Testis (tissue), 3 donors: ENCODE measurements around the gene AGPAT2. TPM values are rescaled to one million over a fixed set of nuclear protein-coding genes. Genes with fewer than 3 reads are reported as not detected.

Source experiments
- DNase-seq: peaks from one replicate; pipeline ENCODE4 v3.0.0-alpha.2; 2019
- H3K27ac ChIP-seq, 2 donors: fragments of 200-600 bp; sonication (generic); one replicate each; pipeline ENCODE4 v1.5.1; 2019
- H3K27me3 ChIP-seq: fragments of 200-600 bp; sonication (generic); one replicate; pipeline ENCODE4 v1.5.1; 2019
- H3K36me3 ChIP-seq: fragments of 200-600 bp; sonication (generic); one replicate; pipeline ENCODE4 v1.5.1; 2017; ENCODE audit warnings: low read depth; ENCODE audit errors: missing control alignments
- H3K4me1 ChIP-seq: fragments of 200-600 bp; sonication (generic); one replicate; pipeline ENCODE4 v1.5.1; 2019
- H3K4me3 ChIP-seq, 2 donors: fragments of 200-600 bp; sonication (generic); one replicate each; pipeline ENCODE4 v1.5.1; 2017 to 2019
- H3K9me3 ChIP-seq: fragments of 200-600 bp; sonication (generic); one replicate; pipeline ENCODE4 v1.5.1; 2017
- CTCF ChIP-seq, 3 experiments: fragments of 450-650 bp in 2 of 3; fragments of 200-600 bp in 1 of 3; sonication (generic) in 1 of 3; IDR thresholded peaks; one replicate each; pipeline ENCODE4 v1.5.1; 2016 to 2019; ENCODE audit warnings: antibody characterized with exemption in 3 of 3, mild to moderate bottlenecking in 2 of 3, moderate library complexity in 1 of 3
- POLR2A ChIP-seq: fragments of 450-650 bp; IDR thresholded peaks from one replicate; pipeline ENCODE4 v1.6.1; 2017; ENCODE audit warnings: antibody characterized with exemption, mild to moderate bottlenecking, moderate library complexity
- WGBS, 2 donors: methylation state at CpG; one replicate each; pipeline ENCODE4 v1.1.5; 2018; 5-methylcytosine and 5-hydroxymethylcytosine counted together
- intact Hi-C: fragments of 100-400 bp; cut with DNase I; formaldehyde crosslinking; loops from one replicate; pipeline ENCODE4 v1.15.1; 2023; ENCODE audit warnings: low total_unique reads
- polyA plus RNA-seq: library from polyadenylated mRNA; stranded (reverse); fragments of 350-450 nt; fragmentation: Illumina TruSeq; extraction: RNeasy Lipid Tissue Mini Kit (QIAGEN cat#74804); gene quantifications from one replicate; pipeline ENCODE4 v1.2.3, GENCODE V29; 2014; ENCODE audit warnings: low read depth, low replicate concordance; ENCODE audit not compliant: insufficient read depth
- total RNA-seq, 2 donors: library from RNA; depleted of rRNA; stranded (reverse); fragments of >200 nt; gene quantifications; one replicate each; pipeline ENCODE4 v1.2.3, GENCODE V29; 2016

The AGPAT2 gene
- total and polyA plus RNA-seq, 3 donors from 2014 or later: 34.2 to 52.7 (median 46.6) TPM

DNA sequence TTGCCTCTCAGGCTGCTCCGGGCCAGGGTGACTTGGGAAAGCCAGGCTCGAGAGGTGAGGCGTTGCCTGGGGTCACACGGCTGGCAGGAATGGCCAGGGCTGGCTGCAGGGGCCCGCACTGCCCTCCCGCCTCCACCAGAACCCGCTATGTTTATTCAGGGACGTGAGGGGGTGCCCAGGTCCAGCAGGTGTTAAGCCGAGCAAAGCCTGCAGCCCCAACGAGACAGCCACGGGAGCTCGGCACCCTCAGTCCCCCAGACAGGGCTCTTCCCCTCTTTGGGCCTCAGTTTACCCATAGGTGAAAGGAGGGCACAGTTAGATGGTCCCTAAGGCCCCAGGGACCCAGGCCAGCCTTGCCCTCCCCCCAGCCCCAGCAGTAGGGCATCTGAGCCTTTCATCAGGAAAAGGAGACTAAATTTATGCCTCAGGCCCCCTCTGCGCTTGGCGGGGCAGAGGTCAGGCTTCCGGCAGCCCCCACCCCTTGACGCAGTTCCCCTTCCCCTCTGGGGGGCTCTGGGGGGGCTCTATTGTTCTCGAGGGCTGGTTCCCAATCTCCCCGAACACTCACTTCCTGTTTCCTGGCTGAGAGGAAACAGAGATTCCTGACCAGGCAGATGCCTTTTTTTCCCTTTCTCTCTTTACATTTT is 31.6 kb downstream of the AGPAT2 start:
- H3K27ac ChIP-seq: no peak overlapping the region
- WGBS, 2 donors: 67 to 79% methylated on average over 17 to 18 of the region's 18 CpGs

DNA sequence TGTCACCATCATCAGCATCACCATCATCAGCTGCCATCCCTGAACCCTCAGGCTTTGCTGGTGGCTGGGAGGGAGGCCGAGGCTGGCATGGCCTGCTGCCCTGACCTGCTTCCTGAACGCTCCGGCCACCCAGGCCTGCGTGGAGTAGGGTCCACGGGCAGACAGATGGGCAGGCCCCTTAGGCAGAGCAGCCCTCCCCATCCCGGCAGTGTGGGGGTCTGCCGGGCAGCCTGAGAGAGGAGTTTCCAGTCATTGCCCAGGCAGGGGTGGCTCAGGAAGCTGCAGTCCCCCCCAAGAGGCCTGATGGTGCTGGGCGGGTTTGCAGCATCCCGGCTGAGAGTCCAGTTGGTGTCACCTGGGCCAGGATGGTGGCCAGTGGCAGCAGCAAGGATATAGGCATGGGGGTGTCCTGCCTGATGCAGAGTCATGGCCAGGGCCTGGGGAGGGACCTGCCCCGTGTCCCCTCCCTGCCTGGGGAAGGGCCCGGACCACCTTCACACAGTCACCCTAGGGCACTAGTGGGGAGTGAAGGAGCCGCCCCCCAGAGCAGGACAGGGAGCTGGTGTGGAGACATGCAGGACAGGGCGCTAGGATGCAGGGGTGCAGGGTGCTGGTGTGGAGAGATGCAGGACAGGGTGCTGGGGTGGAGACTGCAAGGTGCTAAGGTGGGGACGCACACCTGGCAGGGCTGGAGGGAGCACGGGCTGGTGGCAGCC is 32.3 kb downstream of the AGPAT2 start:
- intact Hi-C loops: no loop called here
- Histone ChIP-seq H3K36me3 (no peaks in the 10 kb centered on the region), H3K27me3 (no peaks in the 10 kb centered on the region), H3K4me3 (no peak overlapping the region), H3K4me1 (no peaks in the 10 kb centered on the region), H3K27ac (no peak overlapping the region), H3K9me3 (no peaks in the 10 kb centered on the region)
- TF ChIP-seq CTCF (IDR thresholded peaks at IDR 0.05) (no peak), POLR2A (no peak)
- DNase-seq: no peak
- WGBS, 2 donors: 82 to 91% methylated on average over 5 to 13 of the region's 15 CpGs

More for the DNA sequence above, 31.6 kb downstream of the AGPAT2 start:
- H3K36me3 ChIP-seq: no peaks in the 10 kb centered on the region
- H3K9me3 ChIP-seq: no peaks in the 10 kb centered on the region
- no peak overlapping the region for H3K4me3 ChIP-seq
- no peaks in the 10 kb centered on the region for H3K27me3 ChIP-seq
- H3K4me1 ChIP-seq: no peaks in the 10 kb centered on the region
- no peak for TF ChIP-seq POLR2A
- TF ChIP-seq CTCF (IDR thresholded peaks at IDR 0.05): no peak
- intact Hi-C loops: no loop called here
- no peak for DNase-seq

- no peak for TF ChIP-seq POLR2A
- no peak for TF ChIP-seq CTCF (IDR thresholded peaks at IDR 0.05)
- intact Hi-C loops: no loop called here
- no peaks in the 10 kb centered on the region for H3K9me3 ChIP-seq
- H3K27ac ChIP-seq: no peak overlapping the region
- no peaks in the 10 kb centered on the region for H3K36me3 ChIP-seq
- no peak overlapping the region for H3K4me3 ChIP-seq
- WGBS, 2 donors: 68 to 70% methylated on average over 43 of the region's 43 CpGs
- DNase-seq: no peak
- no peaks in the 10 kb centered on the region for H3K4me1 ChIP-seq
- H3K27me3 ChIP-seq: no peaks in the 10 kb centered on the region
Measured at GRCh38 chr9:136653323-136654079, 33.8 kb downstream of the AGPAT2 start.

- Histone ChIP-seq H3K36me3 (no peaks in the 10 kb centered on the region), H3K27me3 (no peaks in the 10 kb centered on the region), H3K9me3 (no peaks in the 10 kb centered on the region), H3K4me1 (no peaks in the 10 kb centered on the region), H3K4me3 (no peak overlapping the region), H3K27ac (no peak overlapping the region)
- DNase-seq: no peak
- WGBS, 2 donors: 96% methylated on average over 11 of the region's 11 CpGs
- intact Hi-C loops: no loop called here
- TF ChIP-seq POLR2A (no peak), CTCF (IDR thresholded peaks at IDR 0.05) (no peak)
Measured at GRCh38 chr9:136651860-136652259, 35.4 kb downstream of the AGPAT2 start.
